GM21786 (cell line): ENCODE results near the gene SLC17A9.

ENCODE experiments used
- ATAC-seq: cut with Tn5 transposase; IDR thresholded peaks from one replicate; pipeline ENCODE4 v1.9.1; 2021; ENCODE audit not compliant: unreplicated experiment

Gene SLC17A9

GRCh38 chr20:62980380-62980960, 28.0 kb downstream of the SLC17A9 start:
- no peak for ATAC-seq

DNA sequence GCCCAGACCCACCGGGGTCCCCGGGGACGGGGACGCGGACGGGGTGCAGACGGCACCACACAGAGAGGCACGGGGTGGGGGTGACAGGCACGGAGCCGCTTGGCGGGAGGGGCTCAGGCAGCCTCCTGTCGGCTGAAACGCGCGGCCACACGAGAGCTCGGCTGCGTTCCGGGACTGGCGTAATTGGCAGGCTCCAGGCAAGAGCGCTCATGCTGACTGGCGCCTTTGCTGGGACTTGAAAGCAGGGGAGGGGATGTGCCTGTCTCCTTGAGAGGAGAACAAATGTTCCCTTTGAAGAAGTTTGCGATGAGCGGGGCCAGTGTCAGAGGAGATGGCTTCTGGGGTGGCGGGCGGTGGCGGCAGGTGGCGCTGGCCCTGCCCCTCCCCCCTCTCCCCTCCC, 28.5 kb downstream of the SLC17A9 start:
- ATAC-seq = no peak

DNA sequence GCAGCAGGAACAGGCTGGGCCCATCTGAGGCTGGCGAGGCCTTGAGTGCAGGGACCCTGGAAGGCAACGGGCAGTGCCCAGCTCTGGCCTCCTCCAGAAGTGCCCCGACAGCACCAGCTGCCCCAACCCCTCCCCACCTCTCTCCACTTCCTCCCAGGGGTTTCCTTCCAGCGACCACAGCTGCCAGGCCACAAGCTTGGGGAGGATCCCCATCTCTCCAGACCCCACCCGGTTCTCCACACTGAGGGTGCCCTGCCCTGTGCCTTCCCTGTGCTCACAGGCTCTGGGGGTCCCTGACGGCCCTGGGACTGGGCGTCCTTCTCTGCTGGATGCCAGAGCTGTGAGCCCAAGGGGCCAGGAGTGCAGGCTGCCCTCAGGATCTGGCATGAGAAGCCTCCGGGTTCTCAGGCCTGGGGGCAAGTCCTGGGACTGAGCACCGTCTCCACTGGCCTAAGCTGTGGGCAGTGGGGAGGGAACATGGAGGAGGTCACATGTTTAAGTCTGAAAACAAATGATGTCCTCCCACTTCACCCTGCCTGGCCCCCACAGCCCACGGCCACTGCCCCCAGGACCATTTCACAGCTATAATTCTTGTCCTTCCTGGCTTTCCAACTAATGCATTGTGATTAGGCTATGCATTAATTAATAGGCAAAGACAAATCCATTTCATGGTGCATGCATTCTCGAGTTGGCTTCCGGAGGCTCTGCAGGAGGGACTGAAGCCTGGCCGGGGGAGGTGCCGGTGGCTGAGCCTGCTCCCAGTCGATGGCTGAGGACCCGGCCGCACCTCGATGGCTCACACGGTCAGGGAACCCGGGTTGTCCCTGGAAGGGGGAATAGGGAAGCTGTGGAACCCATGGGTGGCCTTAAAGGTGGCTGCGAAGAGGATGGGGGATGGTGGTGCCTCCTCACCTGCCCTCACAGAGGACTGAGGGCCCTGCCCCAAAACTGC, 29.9 kb downstream of the SLC17A9 start:
- no peak for ATAC-seq

GRCh38 chr20:62983210-62983609, 30.7 kb downstream of the SLC17A9 start:
- no peak for ATAC-seq

- no peak for ATAC-seq
Measured at GRCh38 chr20:62984666-62985443, 32.3 kb downstream of the SLC17A9 start.

- no peak for ATAC-seq
Measured at GRCh38 chr20:62985444-62985778, 32.9 kb downstream of the SLC17A9 start.

GRCh38 chr20:62986257-62986800, 33.8 kb downstream of the SLC17A9 start:
- ATAC-seq = no peak

DNA sequence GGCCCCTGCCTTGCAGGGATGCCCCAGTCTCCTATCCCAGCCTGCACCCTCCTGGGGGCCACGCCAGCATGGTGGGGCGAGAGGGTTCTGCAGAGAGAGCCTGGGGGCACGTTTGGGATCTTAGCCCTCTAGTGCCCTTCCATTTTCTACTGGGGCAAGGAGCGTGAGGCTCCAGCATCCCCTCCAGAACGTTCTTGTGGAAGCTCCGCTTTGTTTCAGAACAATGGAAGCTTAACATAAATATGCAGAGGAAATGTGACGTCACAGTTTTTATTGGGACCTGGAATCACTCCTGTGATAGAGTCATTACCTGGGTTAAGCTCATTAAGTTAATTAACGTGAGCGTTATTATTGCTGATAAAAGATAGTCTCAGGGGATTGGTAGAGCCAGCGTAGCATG, 34.6 kb downstream of the SLC17A9 start:
- no peak for ATAC-seq

GRCh38 chr20:62989201-62989601, 36.7 kb downstream of the SLC17A9 start:
- ATAC-seq = no peak

GRCh38 chr20:62990306-62990825, 37.9 kb downstream of the SLC17A9 start:
- ATAC-seq = no peak

DNA sequence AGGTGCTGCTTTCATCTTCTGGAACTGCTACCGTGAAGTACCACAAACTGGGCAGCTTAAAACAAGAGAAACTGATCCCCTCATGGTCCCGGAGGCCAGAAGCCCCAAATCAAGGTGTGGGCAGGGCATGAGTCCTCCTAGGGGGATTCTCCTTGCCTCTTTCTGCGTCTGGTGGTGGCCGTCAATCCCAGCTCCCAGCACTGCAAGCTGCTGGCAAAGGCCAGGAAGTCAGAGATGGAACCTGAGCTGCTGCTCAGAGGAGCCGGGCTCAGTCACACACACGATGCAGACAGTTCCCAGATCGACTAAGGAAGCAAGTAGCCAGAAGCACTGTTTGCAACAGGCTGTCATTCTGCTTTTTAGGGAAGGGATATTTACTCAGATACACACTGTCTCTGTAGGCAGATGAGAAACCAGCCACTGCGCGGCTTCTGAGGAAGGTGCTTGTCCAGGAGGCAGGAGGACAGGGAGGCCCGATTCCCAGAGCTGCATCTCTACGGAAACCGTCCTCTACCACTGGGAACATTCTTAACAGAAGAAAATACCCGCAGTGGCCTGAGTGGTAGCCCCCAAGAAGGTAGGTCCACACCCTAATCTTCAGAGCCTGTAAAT, 38.8 kb downstream of the SLC17A9 start:
- ATAC-seq = no peak

DNA sequence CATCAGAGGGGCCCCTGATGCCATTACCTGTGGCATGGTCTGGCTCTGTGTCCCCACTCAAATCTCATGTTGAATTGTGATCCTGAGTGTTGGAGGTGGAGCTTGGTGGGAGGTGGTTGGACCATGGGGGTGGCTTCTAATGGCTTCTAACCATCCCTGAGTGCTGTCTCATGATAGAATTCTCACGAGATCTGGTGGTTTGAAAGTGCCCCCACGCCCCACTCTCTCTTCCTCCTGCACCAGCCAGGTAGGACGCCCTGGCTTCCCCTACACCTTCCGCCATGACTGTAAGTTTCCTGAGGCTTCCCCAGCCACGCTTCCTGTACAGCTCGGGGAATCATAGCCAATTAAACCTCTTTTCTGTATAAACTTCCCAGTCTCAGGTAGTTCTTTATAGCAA, 39.4 kb downstream of the SLC17A9 start:
- ATAC-seq = no peak

GRCh38 chr20:62993856-62994494, 41.5 kb downstream of the SLC17A9 start:
- ATAC-seq = no peak

DNA sequence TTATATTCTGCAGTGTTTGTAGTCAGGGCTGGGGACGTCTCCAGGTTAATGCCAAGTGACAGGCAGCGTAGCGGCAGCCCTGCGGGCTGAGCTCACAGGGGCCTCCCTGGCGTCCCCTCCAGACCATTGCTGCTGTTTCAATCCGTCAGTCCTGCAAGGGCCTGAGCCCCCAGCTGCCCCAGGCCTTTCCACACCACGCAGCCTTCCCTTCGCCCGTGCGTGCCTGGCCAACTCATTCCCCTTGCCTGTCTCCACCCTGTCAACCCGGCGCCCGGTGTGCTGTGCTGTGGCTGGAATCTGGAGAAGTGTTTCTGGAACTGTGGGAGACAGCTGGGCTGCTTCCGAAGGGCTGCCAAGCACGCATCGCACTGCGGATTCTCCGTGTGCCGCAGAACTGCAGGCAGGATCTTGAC, 42.4 kb downstream of the SLC17A9 start:
- ATAC-seq = no peak

GRCh38 chr20:62995481-62995880, 43.0 kb downstream of the SLC17A9 start:
- ATAC-seq = no peak

GRCh38 chr20:62995898-62996595, 43.5 kb downstream of the SLC17A9 start:
- no peak for ATAC-seq

DNA sequence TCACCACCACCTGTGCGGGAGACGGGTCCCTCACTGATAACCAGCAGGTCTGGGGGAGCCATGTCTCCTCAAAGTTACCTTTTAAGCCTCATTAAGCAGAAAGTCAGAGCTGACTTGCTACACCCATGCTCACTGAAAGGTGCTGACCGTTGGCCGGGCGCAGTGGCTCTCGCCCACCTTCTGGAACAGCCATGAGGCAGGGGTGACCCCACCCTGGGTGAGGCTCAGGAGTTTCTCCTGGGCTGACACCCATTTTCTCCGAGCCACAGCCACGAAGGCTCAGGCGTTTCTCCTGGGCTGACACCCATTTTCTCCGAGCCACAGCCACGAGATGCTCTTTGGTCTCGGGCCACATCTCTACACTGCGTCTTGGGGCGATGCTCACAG, 44.1 kb downstream of the SLC17A9 start:
- ATAC-seq = no peak

DNA sequence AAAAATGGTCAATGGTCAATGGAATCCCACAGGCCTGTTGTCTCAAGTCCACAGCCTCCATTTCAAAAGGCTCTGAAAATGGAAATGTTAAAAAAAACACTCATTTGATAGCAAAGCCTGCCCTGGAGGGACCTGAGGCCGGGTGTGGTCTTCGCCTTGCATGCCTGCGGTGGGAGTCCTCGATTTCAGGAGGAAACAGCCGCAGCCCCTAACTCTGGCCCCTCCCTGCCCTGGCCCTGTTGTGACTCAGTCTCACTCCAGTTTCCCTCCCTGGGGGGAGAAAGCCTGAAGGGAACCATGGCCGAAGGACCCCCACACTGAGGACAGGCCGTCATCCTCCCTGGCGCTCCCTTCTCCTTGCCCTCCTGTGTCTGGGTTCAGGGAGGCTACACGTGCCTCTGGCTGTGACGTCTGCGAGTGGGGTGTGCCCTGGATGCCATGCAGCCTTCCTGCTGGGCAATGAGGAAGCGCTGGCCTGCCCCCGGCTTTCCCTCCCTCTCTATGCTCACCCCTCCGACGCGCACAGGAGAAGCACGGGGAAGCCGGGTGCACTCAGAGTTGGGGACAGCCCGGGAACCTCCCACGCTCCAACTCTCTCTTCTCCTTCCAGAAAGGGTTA, 45.0 kb downstream of the SLC17A9 start:
- no peak for ATAC-seq

DNA sequence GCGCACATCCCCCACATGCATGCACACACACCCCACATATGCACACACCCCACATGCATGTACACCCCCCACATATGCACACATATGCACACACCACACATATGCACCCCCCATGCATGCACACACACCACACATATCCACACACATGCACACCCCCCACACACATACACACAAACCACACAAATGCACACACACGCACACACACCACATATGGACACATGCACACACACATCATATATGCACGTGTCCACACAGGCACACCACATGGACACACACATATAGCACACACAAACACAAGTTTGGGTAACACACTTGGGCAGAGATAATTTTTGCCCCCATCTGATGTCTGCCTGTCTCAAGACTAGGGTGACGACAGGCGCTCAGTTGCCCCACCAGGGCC, 45.9 kb downstream of the SLC17A9 start:
- no peak for ATAC-seq
